Daoy (cell line): Measurements from ENCODE around the gene NR5A1. TPM values are rescaled to one million over a fixed set of nuclear protein-coding genes. Genes with fewer than 3 reads are reported as not detected.

ENCODE experiments used
- DNase-seq: peaks from one replicate; pipeline ENCODE4 v3.0.0-alpha.2; 2015; ENCODE audit warnings: low read depth
- total RNA-seq: library from RNA; depleted of rRNA; stranded (reverse); fragments of >200 nt; shearing (Covaris generic); gene quantifications from 2 replicates; pipeline ENCODE4 v1.2.3, GENCODE V29; 2014

The NR5A1 gene
- total RNA-seq, 1 experiment from 2014 or later, result not detected

- DNase-seq, result no peak
Observed at GRCh38 chr9:124457887-124458431, 49.2 kb downstream of the NR5A1 start.

DNA sequence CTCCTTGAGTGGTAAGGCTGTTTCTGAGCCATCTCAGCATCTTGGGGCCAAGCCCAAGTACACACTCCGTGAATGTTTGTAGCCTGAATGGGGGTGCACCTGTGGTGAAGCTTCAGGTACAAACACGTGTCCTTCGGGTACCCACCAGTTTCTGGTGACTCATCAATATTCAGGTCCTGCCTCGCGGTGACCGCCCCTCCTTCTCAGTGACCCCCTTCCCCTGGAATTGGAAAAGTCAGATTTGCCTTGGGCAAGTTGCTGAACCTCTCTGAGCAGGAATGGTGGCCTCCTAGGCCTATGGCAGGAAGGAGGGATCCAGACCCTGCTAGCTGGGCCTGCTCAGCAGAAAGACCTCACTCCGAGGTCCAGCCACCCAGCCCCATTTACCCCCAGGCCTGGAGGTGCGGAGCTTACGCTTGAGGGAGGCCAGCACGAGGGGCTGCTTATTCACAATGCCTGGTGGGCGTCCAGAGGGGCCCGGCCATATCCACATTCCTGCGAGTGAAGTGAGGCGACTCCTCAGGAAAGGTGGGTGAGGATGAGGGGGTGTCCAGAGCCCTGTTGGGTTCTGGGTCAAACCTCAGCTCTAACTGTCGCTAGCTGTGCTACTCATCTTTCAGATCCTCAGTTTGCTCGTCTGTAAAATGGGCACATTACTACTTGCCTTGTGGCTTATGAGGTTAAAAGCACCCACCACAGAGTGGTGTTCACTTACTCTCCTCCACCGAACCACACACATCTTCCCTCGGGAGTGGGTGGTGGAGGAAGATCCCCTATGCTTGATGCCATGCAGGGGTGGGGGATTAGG, 49.9 kb downstream of the NR5A1 start:
- DNase-seq, result peak; percentile 2

DNA sequence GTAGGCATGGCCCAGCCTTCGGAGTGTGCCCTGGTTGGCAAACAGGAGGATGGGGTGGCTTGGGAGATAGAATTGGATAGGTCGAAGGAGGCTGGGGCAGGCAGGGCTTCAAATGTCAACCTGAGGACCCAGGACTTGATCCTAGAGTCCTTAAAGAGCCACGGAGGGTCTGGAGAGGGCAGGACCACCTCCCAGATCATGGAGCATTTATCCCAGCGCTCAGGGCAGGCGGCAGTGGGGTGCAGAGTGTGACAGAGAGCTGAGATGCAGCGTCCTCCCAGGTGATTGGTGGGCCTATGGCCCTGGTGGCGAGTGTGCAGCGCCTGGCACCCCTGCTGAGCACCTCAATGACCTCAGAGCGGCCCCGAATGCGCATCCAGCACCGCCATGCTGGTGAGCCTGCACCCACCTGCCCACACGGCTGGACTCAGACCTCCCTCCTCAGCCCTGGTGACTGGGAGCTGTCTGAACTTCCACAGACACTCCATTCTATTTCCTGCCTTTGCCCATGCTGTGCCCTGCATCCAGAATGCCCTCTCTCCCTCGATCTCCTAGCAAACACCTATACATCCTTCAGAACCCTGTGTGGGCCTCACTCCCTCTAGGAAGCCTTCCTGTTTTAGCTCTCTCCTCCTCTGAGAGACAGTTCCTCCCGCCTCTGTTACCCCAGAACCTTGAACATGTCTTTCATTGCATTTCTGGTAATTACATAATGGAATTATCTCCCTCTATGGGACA, 50.7 kb downstream of the NR5A1 start:
- DNase-seq, result peak; percentile 2

GRCh38 chr9:124455820-124456219, 51.4 kb downstream of the NR5A1 start:
- DNase-seq, result peak; percentile 3

DNA sequence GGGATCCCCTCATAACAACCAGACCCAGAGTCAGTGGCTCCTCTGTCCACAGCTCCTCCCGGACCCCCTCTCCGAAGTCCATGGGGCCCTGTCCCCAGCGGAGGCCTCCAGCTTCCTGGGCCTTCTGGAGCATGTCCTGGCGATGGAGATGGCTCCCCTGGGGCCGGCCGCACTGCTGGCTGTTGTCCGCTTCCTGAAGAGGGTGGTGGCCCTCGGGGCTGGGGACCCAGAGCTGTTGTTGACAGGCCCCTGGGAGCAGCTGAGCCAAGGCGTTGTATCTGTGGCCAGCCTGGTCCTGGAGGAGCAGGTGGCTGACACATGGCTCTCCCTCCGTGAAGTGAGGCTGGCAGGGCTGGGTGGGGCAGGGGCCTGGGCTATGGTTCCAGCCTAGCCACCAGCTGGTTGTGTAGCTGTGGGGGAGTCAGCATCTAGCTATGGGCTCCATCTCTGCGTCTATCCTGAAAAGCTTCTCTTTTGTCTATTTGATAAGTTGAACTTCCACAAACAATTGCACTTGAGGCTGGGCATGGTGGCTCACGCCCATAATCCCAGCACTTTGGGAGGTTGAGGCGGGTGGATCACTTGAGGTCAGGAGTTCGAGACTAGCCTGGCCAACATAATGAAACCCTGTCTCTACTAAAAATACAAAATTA, 52.3 kb downstream of the NR5A1 start:
- peak; percentile 2 for DNase-seq

DNA sequence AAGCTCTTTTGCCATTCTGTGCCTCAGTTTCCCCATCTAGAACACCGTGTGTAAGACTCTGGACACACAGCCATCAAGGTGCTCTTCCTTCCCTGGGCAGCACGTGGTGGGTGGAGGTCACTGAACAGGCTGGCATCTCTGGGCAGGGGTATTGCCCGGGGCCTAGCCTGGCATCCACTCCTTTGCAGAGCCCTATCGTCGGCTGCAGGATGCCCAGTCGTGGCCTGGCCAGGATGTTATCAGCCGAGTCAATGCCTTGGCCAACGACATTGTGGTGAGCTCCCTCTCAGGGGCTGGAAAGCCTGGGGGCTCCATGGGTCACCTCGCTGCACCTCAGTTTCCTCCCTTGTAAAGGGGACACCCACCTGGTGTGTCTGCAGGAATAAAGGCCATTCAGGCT, 52.9 kb downstream of the NR5A1 start:
- peak; percentile 2 for DNase-seq

GRCh38 chr9:124453586-124454191, 53.5 kb downstream of the NR5A1 start:
- peak; percentile 53 for DNase-seq

DNA sequence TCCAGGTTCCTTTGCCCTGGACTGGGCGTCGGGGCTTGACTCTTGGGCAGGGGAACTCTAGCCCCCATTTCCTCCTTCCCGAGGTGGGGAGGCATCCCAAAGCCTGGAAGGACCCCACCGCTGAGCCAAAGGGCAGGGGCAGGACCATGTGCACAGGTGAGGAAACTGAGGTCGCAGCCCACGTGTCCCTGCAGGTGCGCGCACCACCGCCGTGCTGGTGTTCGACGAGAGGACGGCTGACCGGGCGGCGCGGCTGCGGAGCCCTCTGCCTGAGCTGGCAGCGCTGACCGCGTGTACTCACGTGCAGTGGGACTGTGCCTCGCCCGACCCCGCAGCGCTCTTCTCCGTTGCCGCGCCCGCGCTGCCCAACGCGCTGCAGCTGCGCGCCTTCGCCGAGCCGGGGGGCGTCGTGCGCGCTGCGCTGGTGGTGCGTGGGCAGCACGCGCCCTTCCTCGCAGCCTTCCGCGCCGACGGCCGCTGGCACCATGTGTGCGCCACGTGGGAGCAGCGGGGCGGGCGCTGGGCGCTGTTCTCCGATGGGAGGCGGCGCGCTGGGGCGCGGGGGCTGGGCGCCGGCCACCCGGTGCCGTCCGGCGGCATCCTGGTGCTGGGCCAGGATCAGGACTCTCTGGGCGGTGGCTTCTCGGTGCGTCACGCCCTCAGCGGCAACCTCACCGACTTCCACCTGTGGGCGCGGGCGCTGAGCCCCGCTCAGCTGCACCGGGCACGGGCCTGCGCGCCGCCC, 54.2 kb downstream of the NR5A1 start:
- no peak for DNase-seq

GRCh38 chr9:124452326-124452725, 54.9 kb downstream of the NR5A1 start:
- DNase-seq, result no peak

- DNase-seq, result no peak
Observed at GRCh38 chr9:124450931-124451661, 56.1 kb downstream of the NR5A1 start.

DNA sequence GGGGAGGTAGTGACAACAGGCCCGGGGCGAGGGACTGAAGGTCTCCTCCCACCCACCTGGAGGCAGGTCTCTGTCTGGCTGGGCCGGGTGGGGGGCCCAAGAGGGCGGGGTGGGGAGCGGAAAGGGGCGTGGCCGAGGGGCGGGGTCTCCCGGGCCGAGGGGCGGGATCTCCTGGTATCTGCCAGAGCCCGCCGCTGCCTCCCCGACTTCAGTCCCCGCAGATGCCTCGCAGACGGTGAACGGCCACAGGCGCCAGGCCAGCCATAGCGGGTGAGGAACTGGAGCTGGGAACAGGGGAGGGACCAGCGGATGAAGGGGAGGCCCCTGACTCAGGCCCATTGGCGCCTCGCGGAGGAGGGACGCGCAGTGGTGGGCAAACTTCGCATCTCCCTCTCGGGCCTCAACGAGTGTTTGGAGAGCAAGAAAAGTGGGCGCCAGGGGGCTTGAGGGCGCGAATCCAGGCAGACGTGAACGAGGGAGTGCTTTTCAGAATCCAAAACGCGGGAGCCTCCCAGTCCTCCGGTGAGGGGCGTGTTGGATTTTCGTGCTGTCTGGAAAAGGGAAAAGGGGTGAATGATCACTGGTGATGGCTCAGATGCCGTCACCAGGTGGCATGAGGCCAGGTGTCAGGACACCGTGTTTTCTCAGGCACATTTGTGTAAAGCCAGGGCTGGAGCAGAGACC, 56.8 kb downstream of the NR5A1 start, which contains the start of gene ADGRD2:
Gene ADGRD2, plus strand, starts transcription at position 211 of the 684 bp plus-strand sequence. CDS start 1,216 bp downstream, outside the sequence.
- peak; percentile 77 for DNase-seq

- DNase-seq, result no peak
Observed at GRCh38 chr9:124449381-124450151, 57.6 kb downstream of the NR5A1 start.

DNA sequence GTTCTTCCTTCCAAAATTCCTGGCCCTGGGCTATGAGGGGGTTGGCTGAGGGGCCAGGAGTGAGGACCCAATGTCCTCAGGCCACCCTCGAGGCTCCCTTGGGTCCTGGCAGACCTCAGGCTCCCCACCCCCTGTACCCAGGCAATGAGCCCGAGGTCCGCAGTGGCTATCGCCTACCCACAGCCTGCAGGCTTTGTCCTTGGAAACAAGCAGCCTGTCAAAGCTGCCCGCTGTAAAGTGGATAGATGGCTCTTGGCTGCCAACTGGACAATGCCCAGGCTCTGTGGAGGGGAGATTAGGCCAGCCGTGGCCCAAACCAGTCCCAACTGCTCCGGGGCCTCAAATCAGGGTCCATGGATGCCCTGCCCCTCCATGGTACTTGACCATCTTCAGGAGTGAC, 59.2 kb downstream of the NR5A1 start:
- no peak for DNase-seq

DNA sequence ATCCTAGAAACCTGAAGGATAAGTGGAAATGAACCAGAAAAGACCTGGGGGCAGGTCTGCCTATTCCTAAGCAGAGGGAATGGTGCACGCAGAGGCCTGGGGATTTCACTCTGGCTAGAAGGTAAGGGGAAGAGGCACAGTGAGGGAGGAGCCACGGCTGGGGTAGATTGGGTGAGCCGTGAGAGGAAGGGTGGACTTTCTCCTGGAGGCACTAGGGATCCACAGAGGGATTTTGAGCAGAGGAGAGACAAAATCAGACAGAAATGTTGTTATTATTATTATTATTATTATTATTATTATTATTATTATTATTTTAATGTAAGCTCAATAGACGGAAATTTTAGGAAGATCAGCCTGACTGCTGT, 59.9 kb downstream of the NR5A1 start:
- DNase-seq, result no peak

- DNase-seq, result no peak
Observed at GRCh38 chr9:124444166-124444565, 63.0 kb downstream of the NR5A1 start.

- DNase-seq, result no peak
Observed at GRCh38 chr9:124443625-124444024, 63.6 kb downstream of the NR5A1 start.

GRCh38 chr9:124442826-124443225, 64.4 kb downstream of the NR5A1 start:
- DNase-seq, result no peak

GRCh38 chr9:124442379-124442778, 64.8 kb downstream of the NR5A1 start:
- no peak for DNase-seq

GRCh38 chr9:124441291-124441690, 65.9 kb downstream of the NR5A1 start:
- no peak for DNase-seq
